ENCODE data around the gene UBE2O.

The UBE2O gene

GRCh38 chr17:76481071-76481655, 28.2 kb upstream of the UBE2O start:
- no peak for TF ChIP-seq ZNF565 (CRISPR knock-in tag; conservative IDR thresholded peaks at IDR 0.05; ENCODE audit: low read depth)
- no peak for TF ChIP-seq RARB (CRISPR knock-in tag; IDR thresholded peaks at IDR 0.05)
- no peak for TF ChIP-seq PPARA (CRISPR knock-in tag; IDR thresholded peaks at IDR 0.05; ENCODE audit: borderline replicate concordance)
- TF ChIP-seq CREB5 (CRISPR knock-in tag; IDR thresholded peaks at IDR 0.05; ENCODE audit: low read depth) = no peak
- no peak for TF ChIP-seq TCF4 (CRISPR knock-in tag; IDR thresholded peaks at IDR 0.05; ENCODE audit: borderline replicate concordance)
- TF ChIP-seq TOX (CRISPR knock-in tag; IDR thresholded peaks at IDR 0.05; ENCODE audit: borderline replicate concordance) = no peak
- TF ChIP-seq ZNF8 (CRISPR knock-in tag; IDR thresholded peaks at IDR 0.05) = no peak
- no peak for TF ChIP-seq BACH2 (CRISPR knock-in tag; IDR thresholded peaks at IDR 0.05; ENCODE audit: borderline replicate concordance)
- no peak for TF ChIP-seq ESRRG (CRISPR knock-in tag; IDR thresholded peaks at IDR 0.05)
- no peak for TF ChIP-seq OSR1 (CRISPR knock-in tag; IDR thresholded peaks at IDR 0.05)
- no peak for TF ChIP-seq CSRNP3 (CRISPR knock-in tag; IDR thresholded peaks at IDR 0.05)
- TF ChIP-seq ZFP30 (CRISPR knock-in tag; IDR thresholded peaks at IDR 0.05) = no peak
- no peak for ATAC-seq

GRCh38 chr17:76480632-76481031, 27.7 kb upstream of the UBE2O start:
- TF ChIP-seq RARB (CRISPR knock-in tag; IDR thresholded peaks at IDR 0.05) = no peak
- no peak for TF ChIP-seq POU6F1 (CRISPR knock-in tag; IDR thresholded peaks at IDR 0.05; ENCODE audit: borderline replicate concordance, low read depth)
- TF ChIP-seq ZNF565 (CRISPR knock-in tag; conservative IDR thresholded peaks at IDR 0.05; ENCODE audit: low read depth) = no peak
- no peak for TF ChIP-seq ZFP3 (CRISPR knock-in tag; IDR thresholded peaks at IDR 0.05)
- no peak for TF ChIP-seq OSR1 (CRISPR knock-in tag; IDR thresholded peaks at IDR 0.05)
- TF ChIP-seq ISL1 (CRISPR knock-in tag; IDR thresholded peaks at IDR 0.05) = no peak
- ATAC-seq = no peak

GRCh38 chr17:76479515-76480060, 26.6 kb upstream of the UBE2O start:
- no peak for ATAC-seq
- TF ChIP-seq ZNF8 (CRISPR knock-in tag; IDR thresholded peaks at IDR 0.05) = no peak
- TF ChIP-seq CSRNP3 (CRISPR knock-in tag; IDR thresholded peaks at IDR 0.05) = no peak
- no peak for TF ChIP-seq ZC3H10 (CRISPR knock-in tag; IDR thresholded peaks at IDR 0.05)
- no peak for TF ChIP-seq TOX (CRISPR knock-in tag; IDR thresholded peaks at IDR 0.05; ENCODE audit: borderline replicate concordance)
- TF ChIP-seq ESRRG (CRISPR knock-in tag; IDR thresholded peaks at IDR 0.05) = no peak
- TF ChIP-seq ZFP3 (CRISPR knock-in tag; IDR thresholded peaks at IDR 0.05) = no peak
- TF ChIP-seq GLIS3 (CRISPR knock-in tag; IDR thresholded peaks at IDR 0.05) = no peak
- no peak for TF ChIP-seq OSR1 (CRISPR knock-in tag; IDR thresholded peaks at IDR 0.05)
- TF ChIP-seq SNAI2 (CRISPR knock-in tag; IDR thresholded peaks at IDR 0.05) = no peak
- no peak for TF ChIP-seq CREB5 (CRISPR knock-in tag; IDR thresholded peaks at IDR 0.05; ENCODE audit: low read depth)
- TF ChIP-seq ZNF70 (CRISPR knock-in tag; IDR thresholded peaks at IDR 0.05) = no peak
- no peak for TF ChIP-seq PPARA (CRISPR knock-in tag; IDR thresholded peaks at IDR 0.05; ENCODE audit: borderline replicate concordance)
- TF ChIP-seq ISL1 (CRISPR knock-in tag; IDR thresholded peaks at IDR 0.05) = no peak
- no peak for TF ChIP-seq ARNTL (CRISPR knock-in tag; IDR thresholded peaks at IDR 0.05; ENCODE audit: borderline replicate concordance, low read depth)
- no peak for TF ChIP-seq CSDC2 (CRISPR knock-in tag; IDR thresholded peaks at IDR 0.05)
- no peak for TF ChIP-seq PATZ1 (CRISPR knock-in tag; IDR thresholded peaks at IDR 0.05; ENCODE audit: borderline replicate concordance)
